NCI-H345 (cell line): Measurements from ENCODE around the gene RAPGEF3.

Experiments used
- DNase-seq: peaks from one replicate; lab custom pipeline; 2025; lab: John Stamatoyannopoulos, UW

RAPGEF3 gene

GRCh38 chr12:47789712-47790489 is 31.2 kb upstream of the RAPGEF3 start:
- DNase-seq = no peak

DNA sequence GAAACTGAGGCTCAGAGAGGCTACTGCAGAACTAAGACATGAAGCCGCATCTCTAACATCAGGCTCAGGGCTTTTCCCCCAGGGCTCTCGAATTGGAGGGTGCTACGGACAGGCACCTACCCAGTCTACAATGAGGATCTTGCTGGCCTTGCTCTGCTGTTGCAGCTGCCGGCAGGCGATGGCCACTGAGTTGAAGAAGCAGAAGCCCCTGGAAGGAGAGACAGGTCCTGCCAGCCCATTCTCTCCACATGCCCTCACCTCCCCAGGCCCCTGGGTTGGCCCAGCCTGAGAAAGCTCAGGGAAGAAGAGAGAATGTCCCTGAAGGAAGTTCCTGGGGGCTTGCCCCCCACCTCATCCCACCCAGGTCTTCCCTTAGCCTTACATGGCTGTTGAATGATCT is 30.5 kb upstream of the RAPGEF3 start:
- DNase-seq = no peak

GRCh38 chr12:47787596-47788319 is 29.1 kb upstream of the RAPGEF3 start:
- no peak for DNase-seq

GRCh38 chr12:47786662-47787280 is 28.1 kb upstream of the RAPGEF3 start:
- no peak for DNase-seq

DNA sequence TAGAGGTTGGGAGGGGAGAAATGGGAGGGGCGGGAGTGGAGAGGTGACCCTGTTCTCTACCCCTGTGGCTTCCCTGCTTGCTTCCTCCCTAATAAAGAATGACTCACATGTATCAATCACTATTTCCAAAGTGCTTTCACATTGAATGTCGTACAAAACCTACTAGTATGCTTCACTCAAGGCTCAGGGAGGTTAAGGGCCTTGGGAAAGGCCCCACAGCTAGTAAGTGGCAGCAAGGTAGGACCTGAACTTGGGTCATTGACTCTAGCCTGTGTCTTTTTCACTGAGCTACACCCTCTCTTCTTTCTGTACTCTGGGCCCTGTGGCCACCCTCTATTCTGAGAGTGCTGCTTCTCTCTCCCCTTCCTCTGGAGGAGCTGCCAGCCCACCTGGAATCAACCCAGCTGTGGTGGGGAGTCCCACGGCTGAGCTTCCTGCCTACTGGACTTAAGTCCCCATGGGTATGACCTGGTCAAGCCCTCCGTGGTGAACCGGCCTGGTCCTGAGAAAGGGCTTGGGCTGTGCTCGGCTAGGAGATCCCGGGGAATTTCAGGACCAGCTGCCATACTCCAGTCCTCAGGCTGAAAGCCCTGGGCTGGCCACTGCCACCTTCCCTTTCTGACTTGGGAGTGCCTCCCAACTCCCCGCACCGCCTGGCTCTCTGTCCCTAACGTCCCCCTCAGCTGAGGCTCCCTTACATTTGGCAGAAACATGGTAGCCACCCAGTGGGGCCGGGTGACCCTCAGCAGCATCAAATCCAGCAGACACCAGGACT is 27.4 kb upstream of the RAPGEF3 start:
- DNase-seq = no peak

GRCh38 chr12:47785036-47785886 is 26.6 kb upstream of the RAPGEF3 start:
- DNase-seq = no peak

DNA sequence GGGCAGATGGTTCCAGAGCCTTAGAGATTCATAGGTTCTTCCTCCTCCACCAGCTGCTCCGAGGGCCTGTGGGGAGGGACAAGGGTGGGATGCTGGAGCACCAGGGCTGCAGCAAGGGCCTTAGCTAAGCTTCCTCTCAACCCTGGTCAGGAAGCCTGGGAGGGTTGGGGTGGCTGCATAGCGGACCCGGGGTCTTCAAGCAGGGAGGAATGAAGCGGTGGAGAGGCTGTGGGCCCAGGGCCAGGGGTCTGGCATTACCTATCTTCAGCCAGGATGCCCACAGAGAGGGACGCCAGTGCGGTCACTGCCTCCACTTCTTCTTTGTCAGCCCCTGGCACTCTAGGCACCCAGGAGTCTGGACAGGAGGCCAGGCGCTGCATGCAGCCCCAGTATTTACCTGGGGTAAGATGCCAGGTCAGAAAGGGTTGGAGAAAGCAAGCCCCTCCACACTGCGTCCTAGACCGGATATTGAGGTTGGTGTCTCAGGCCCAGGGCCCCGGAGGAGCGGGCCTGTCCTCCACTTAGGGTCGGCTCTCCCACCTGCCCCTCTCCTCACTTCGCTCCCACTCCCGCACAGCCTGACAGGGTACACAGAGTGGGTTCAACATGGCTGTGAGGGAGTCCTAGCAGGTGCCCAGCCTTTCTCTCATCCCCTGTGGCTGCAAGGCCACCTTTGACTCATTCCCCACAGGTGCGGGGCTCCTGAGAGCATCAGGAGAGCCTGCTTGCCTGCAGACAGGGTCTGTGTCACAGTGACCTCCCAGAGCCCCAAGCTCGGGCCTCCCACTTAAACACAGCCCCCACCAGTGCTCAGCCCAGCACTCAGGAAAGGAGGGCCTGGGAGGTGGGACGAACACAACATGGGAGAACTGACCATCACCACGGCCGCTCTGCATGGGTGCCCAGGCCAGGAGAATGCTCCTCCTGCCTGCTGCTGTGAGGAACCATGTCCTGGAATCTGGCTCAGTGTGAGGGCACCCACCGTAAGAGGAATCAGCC is 25.4 kb upstream of the RAPGEF3 start:
- no peak for DNase-seq

DNA sequence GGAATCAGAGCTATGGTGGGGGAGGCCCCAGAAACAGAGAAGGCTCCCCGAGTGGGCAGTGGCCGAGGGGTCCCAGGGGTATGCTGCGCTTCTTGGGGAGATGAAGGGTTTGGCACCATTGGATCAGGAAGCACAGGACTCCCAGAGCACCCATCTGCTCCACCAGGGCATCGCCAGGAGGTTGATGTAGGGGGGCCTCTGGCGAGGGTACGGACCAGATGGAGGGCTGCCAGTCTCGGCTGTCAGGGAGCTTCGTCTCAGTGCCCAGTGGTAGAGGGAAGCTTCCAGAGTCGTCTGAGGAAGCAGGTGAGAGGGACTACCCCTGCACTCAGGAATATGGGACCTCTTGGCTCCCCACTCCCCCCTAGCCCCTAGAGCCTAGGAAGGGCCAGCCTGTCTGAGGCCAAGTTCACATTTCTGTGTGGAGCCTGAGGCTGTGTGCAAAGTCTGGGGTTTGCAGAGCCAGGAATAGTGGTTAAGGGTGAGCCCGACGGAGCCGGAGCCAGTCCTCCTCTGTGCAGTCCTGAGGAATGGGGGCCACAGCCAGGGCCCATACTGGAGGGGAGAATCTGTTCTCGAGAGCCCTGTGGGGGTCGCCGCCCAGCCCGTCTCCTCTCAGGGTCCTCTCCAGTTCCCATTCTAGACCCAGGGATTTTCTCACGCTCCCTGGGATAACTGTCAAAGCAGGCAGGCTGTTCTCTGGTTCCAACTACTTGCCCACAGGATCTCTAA is 24.5 kb upstream of the RAPGEF3 start:
- DNase-seq = no peak

DNA sequence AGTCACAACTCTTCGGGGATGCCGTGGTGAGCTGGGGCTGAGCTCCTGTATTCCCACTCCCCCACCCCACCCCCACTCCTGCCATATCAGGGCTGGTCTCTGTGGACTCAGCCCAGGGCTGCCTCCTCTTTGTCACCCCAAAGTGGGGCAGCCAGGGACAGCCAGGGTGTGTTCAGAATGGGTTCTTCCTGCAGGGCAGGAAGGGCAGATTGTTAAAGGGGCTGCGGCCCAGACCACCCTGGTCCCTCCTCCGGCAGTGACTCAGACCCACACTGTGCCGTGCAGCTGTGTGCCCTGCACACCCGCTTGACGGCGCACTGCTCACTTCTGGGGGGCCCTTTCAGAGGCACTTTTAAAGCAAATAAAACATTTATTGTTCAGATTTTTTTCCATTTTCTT is 23.7 kb upstream of the RAPGEF3 start:
- DNase-seq = no peak

GRCh38 chr12:47781479-47782371 is 23.0 kb upstream of the RAPGEF3 start:
- no peak for DNase-seq

DNA sequence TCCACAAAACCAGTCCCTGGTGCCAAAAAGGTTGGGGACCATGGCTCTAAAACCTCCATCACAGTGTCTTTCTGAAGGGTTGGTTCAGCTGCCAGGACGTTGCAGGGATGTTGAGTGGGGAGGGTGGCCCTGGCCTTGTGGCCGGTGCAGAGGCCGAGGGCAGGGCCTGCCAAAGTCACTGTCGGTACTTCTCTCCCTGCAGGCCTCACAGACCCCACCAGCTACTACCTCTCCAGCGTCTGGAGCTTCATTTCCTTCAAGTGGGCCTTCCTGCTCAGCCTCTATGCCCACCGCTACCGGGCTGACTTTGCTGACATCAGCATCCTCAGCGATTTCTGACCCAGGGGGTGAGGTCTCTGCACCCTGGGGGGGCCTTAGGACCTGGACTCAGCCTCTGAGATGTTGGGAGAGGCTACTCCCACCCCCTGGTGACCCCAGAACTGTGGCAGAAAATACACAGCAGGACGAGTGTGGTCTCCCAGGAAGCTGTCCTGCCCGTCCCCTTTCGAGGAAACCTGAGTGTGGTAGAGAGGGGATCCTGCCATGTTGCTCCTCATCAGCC is 21.3 kb upstream of the RAPGEF3 start:
- DNase-seq = no peak

- peak; percentile 41 for DNase-seq
Observed at GRCh38 chr12:47779301-47779942, 20.7 kb upstream of the RAPGEF3 start.

DNA sequence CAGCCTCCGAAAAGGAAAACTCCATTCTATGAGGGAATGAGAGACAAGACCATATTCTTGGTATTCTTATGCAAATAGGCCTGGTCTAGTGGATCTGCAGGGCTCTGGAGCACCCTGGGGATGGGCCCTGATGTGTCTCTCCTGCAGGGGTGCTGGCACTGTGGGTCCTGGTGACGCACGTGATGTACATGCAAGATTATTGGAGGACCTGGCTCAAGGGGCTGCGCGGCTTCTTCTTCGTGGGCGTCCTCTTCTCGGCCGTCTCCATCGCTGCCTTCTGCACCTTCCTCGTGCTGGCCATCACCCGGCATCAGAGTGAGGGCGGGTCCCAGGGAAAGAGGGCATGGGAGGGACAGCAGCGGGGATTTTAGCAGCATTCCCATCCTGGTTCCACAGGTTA is 20.2 kb upstream of the RAPGEF3 start:
- no peak for DNase-seq

GRCh38 chr12:47777741-47778558 is 19.3 kb upstream of the RAPGEF3 start:
- DNase-seq = no peak

DNA sequence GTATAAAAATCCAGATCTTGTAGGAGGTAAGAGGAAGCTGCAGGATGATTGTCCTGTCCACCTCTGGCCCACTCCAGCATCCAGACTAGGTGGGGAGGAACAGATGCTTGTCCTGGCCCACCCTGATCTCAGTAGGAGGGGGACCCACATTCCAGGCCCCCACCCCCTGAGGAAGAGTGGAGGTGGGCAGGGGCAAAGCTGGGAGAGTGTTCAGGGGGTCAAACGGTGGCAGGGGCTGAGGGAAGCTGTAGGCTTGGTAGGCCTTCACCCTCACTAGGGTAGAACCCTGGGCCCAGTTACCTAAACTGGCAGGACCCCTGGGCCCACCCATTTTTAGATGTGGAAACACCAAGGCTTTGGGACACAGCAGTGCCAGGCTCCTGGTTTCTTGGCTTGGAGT is 18.5 kb upstream of the RAPGEF3 start:
- no peak for DNase-seq

DNA sequence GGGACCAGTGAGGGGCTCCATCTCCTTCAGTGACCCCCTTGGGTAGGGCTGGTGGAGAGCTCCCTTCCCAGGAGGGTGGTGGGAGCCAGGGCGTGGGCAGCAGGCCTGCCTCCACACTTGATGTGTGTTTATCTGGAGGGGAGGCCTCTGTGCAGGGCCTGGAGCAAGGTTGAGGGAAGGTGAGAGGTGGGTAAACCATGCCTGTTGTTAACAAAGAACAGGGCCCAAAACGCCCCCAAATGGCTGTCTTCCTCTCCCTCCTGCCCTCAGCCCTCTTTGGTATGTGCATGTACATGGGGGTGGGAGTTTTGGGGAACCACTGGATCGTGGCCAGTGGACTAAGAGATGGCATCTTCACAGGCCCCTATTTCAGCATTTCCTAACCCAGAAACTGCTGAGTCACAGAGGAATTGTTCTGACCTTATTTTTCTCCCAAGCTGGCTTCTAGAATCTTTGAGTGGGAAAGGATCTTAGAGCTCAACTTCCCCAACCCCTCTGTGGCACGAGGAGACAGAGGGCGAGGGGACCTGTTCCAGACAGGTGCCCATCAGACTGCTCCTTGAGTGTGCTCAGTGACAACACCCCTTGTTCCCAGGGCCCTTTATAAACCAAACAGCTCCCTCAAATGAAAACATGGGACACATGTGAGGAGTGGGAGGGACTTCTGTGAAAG is 17.9 kb upstream of the RAPGEF3 start:
- no peak for DNase-seq
